ENCODE results near the gene ATG16L2.
"Not testable (repeated sequence)": the region's sequence is repeated elsewhere in the genome, so short reads cannot be mapped to it uniquely, and the experiment has no call there.

DNA sequence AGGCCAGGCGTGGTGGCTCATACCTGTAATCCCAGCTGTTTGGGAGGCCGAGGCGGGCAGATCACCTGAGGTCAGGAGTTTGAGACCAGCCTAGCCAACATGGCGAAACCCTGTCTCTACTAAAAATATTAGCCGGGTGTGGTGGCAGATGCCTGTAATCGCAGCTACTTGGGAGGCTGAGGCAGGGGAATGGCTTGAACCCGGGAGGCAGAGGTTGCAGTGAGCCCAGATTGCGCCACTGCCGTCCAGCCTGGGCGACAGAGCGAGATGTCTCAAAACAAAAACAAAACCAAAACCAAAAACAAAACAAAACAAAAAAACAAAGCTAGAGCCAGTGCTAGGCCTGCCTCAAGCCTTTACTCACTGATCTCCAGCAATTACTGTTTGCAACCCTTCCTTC is 13.4 kb downstream of the ATG16L2 start:
- TF ChIP-seq CTCF (conservative IDR thresholded peaks at IDR 0.05); EZH2 (IDR thresholded peaks at IDR 0.05; ENCODE audit: low read depth): not testable (repeated sequence)
